NT2/D1 (cell line): Measurements from ENCODE around the gene CDH22.

Experiments used
- SUZ12 ChIP-seq: IDR thresholded peaks from 2 replicates; pipeline ENCODE4 v1.6.1; 2011; ENCODE audit not compliant: insufficient read length, insufficient read depth; ENCODE audit errors: extremely low read depth
- YY1 ChIP-seq: IDR thresholded peaks from 2 replicates; pipeline ENCODE4 v1.6.1; 2011; ENCODE audit not compliant: insufficient read length, insufficient read depth

GRCh38 chr20:46191168-46191540 lies 117.1 kb downstream of the CDH22 start:
- no peak for TF ChIP-seq YY1
- no peak for TF ChIP-seq SUZ12
